Amygdala (tissue), 56 donors: ENCODE measurements around the gene WDR77.

Experiments
- DNase-seq, 56 donors: peaks; one replicate each; lab custom pipeline; 2025; lab: John Stamatoyannopoulos, UW

Gene WDR77

DNA sequence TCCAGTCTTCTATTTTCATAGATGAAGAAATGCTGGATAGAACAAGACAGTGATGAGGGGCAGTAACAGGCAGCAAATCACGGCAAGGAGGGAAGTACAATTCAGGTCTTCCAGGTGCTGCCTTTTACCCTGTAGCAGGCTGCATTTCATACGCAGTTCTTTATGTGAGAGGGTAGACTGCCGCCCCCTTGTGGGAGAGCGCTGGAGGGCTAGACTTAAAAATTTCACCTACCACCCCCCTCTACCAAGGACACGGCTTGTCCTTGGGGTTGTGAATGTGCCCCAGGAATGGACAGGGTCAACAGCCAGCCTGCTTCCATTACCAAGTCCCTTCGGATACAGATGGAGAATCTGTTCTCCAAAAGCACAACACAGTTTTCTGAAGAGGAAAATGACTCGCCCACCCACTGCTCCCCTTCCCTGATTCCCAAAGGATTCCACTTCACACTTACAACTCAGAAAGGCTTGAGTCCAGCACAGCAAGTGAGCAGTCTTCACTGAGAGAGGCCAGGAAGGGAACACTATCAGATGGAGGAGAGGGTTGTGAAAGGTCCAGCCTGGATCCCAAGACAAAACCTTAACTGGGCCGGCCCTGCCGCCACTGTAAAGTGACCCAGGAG lies 7.4 kb downstream of the WDR77 start:
- peak in 1 of 56 donors; percentile 3 for DNase-seq

DNA sequence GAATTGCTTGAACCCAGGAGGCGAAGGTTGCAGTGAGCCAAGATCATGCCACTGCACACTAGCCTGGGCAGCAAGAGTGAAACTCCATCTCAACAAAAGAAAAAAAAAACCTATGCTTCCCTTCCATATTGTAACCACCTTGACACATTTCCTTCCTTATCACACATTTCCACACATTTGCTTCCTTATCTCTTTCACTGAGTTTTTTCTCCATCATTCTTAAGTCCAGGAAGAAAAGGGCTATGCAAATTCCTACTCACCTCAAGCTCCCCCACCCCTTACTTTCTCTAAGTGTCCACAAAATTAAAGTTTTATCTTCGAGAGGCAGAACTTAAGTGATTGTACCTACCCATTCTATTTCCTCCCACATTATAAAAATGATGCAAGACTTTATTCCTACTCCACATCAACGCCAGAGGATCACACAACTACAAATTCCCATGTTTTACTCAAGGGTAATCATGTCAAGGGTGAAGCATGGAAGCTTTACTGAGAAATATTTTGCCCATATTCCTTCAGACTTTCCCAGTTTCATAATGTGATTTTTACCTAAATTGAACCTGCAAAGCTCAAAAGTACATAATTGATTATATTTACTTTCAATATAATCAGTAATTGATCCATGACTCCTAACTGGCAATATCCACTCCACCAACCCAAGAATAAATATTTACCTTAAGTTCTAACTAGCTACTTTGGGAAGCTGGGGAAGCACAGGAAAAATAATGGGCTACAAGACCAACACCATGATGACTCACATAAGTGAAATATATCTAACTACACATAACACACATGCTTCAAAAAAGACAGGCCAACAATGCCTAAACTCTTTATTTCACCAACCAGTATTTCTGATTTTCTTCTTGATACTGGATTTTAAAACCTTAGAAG lies 9.3 kb downstream of the WDR77 start:
- no peak for DNase-seq

DNA sequence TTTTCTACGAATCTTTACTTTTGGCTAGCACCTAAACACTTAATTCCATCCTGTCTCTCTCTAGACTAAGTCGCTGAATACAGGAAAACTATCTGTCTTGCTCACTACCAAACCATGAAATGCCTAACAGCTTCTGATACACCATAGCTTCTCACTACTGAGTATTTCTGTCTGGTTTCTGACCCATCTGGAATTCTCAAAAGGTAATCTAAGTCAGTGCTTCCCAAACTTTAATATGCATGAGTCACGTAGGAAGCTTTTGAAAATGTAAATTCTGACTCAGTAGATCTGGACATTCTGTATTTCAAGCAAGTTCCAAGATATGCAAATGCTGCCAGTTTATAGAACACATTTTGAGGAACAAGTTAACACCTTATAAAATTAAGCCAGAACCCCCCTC lies 12.3 kb downstream of the WDR77 start:
- no peak for DNase-seq

DNA sequence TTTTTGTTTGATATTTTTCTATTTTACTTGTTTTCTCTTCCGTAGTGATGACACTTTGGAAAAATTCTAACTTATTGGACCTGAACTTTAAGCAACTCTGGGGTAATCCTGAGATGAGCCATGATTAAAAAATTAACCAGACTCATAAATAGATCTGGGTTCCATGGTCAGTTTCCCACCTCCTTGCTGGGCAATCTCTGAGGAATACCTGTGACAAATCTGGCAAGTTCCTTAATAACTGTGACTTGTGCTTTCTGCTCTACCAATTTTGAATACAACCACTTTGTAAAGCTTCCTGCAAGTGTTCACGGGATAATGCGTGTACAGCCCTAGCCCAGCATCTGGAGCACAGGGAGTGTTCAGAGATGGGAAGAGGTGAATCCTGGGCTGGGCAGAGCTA lies 24.8 kb downstream of the WDR77 start:
- no peak for DNase-seq

DNA sequence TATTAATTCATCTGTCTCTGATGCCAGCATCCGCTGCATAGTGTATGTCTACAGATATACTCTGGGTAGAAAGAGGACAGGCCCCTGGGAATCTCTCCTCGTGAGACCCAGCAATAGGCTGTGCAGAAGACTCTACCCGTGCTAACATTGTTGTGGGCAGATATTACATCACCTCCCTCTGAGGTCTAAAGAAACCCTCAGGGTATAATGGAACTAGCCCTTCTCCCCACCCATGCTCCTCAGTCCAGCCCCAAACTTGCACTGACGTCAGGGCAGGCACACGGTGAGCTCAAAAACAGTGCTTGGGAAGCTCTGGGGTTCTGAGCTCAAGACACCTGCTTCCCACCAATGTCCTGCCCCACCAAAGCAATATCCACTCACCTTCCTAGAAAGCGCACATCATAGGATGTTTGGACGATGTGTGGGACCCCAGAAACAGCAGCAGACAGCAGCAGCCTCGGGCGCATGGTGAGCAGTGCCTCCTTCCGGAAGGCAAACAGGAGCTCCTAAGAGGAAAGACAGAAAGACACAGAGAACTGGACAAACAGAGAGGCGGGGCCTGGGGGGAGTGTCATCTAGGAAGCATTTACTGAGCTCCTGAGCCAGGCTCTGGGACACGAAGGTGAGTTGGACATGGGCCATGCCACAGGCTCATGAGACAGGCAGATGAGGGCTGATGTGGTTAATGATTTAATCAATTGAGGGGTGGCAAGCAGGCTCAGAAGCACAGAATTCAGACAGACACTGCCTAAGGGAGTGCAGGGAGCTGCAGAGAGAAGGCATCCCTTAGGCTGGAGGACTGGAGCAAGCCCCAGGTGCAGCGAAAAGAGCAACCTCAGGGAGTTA lies 26.3 kb downstream of the WDR77 start:
- DNase-seq, result no peak

DNA sequence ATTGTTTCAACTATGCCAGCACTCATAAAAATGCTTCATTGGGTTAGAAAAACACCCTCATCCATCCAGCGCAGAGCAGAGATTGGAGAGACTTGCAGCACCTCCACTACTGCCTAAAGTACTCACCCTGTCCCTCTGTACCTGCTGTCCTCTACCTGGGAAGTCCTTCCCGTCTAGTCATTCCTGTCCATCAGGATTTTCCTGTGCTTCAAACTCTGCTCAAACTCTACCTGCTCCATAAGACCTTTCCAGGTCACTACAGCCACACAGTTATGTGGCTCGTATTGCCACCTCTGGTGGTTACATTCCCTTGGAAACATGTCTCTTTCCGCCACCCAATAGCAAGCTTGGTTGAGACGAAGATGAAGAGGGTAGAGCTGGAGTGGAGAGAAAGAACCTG lies 28.7 kb downstream of the WDR77 start:
- no peak for DNase-seq

DNA sequence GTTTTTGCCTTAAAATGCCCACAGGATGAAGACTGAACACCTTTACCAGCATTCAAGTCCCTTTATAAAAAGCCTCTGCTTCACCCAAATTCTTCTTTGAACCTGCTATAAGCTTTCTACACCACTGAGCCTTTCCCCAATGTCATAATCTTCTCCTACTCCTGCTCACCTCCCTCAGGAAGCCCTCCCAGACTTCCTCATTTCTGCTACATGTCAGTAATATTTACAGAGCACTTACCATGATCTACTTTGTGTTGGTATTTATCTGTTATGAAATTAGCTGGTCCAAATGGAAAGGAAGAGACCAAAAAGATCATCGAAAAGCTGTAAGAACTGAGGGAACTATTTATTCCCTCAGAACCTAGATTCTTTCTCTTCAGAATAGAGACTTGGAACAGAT lies 30.0 kb downstream of the WDR77 start:
- no peak for DNase-seq

DNA sequence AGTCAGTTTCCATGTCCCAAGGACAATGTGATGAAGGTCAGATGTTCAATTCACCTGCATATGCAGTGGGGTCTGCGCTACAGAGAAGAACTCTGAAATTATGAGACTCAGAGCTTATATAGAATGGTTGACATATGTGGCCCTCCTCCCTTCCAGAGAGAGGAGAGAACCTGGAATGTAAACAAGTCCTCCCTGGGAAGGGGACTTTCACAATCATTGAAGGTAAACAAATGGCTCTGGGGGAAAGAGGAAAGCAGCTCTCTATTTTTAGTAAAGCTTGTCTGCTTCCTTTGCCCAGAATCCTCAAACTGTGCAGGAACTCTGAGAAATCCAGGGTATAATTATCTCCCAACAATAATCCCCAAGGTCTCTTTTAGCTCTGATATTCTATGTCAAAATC lies 31.3 kb downstream of the WDR77 start:
- DNase-seq, result no peak

DNA sequence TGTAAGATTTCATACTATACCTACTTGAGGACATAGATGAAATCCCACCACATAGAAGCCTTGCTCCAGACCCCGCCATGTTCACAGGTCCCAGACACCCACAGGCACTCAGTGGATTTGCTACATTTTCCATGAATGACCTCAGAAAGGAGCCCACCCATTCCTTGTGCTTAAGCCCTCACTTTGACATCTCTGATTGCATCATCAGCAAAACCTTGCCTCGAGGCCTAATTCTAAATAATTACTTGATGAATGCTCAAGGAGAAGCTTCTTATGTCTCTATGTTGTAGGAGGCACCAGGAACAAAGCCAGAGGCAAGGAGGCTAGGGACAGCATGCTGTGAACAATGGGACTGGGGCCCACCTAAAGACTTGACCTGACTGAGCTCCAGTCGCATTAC lies 33.6 kb downstream of the WDR77 start:
- DNase-seq, result no peak

DNA sequence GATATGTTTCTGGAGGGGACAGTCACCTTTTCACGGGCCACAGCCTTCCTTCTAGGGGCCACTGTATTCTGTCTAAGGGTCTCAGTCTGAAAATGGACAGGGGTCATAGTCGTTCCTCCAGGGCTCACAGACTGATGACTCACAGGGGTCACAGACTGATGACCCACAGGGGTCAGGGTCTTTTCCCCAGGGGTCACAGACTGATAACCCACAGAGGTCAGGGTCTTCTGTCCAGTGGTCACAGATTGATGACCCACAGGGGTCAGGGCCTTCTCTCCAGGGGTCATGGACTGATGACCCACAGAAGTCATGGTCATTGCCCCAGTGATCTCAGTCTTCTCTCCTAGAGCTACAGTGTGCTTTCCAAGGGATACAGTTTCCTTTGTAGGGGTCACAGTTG lies 34.3 kb downstream of the WDR77 start:
- no peak for DNase-seq

DNA sequence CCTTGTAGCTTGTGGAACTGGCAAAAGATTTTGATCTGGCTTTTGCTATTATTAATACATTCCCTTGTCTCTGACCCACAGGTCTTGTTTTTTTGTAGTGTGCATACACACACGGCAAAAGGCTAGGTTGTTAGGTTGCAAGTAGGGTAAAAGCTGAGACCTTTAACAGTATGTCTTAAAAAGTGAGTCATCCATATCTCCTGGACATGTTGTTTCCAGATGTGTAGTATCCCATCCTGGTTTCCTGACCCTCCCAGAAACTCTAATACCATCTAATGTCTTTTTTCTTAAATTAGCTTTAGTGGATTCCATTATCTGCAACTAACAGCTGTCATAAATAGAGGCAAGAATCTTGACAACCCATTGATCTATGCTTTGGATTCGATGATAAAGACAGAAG lies 36.2 kb downstream of the WDR77 start:
- no peak for DNase-seq

DNA sequence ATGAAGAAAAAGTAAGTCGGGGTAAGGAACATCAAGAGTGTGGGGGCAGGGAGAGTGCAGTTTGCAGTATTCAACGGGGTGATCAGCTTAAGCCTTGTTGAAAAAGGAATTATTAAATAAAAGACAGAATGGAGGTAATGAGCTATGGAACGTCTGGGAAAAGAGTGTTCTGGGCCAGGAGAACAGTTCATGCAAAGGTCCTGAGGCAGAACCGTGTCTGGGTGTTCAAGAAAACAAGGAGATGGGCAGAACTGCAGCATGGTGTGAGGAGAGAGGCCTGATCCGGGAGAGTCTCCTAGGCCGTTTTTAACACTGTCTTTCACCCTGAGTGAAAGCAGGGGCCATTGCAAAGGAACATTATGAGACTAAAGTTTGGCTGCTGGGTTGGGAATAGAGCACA lies 41.8 kb downstream of the WDR77 start:
- DNase-seq, result no peak

DNA sequence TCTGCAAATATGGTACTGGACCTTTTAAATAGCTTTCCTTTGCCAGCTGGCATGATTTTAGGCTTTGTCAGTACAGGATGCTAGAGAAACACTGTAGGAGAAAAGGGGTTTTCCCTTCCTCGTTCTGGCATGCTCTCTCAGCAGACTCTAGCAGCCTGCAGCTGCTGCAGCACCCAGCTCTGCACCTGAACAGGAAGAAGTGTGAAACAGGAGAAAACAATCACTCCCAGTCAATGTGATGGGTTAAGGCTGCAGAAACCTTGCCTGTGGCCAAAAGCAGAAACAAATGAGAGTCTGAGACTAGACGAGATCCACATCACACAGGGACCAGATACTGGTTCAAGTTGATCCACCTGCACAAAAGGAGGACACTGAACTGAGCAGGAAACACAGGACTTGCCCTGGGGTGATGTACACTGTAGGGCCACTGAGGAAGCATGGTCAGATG lies 42.7 kb downstream of the WDR77 start:
- DNase-seq, result no peak

DNA sequence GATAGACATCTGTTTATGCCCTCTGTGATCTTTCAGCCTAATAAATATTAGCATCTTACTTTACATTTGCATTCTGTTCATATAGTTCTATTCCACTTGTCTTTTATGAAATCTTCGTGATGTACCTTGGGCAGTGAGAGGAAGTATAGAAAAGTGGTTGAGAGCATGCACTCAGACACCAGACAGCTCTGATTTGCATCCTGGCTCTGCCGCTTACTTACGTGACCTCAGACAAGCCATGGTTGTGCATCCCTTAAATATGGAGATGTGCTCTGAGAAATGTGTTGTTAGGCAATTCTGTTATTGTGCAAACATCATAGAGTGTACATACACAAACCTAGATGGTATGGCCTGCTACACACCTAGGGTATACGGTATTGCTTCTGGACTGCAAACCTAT lies 44.5 kb downstream of the WDR77 start:
- DNase-seq, result no peak

DNA sequence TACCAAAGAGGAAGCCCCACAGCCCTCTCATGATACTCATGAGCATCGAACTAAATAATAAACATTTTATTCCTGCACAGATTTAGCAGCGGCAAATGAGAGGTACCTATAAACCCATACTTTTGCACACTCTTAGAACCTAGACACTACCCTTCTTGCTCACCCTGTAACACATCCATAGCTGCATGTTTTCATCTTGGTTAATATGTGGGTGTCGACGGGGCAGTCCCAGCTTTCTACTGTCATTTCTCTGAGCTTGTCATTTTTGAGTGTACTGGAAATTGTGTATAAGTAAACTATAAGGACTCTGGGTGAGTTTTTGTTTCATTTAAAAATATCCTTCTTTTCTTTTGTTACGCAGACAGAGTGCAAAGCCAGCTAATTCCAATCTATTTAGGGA lies 47.0 kb downstream of the WDR77 start:
- DNase-seq, result no peak

DNA sequence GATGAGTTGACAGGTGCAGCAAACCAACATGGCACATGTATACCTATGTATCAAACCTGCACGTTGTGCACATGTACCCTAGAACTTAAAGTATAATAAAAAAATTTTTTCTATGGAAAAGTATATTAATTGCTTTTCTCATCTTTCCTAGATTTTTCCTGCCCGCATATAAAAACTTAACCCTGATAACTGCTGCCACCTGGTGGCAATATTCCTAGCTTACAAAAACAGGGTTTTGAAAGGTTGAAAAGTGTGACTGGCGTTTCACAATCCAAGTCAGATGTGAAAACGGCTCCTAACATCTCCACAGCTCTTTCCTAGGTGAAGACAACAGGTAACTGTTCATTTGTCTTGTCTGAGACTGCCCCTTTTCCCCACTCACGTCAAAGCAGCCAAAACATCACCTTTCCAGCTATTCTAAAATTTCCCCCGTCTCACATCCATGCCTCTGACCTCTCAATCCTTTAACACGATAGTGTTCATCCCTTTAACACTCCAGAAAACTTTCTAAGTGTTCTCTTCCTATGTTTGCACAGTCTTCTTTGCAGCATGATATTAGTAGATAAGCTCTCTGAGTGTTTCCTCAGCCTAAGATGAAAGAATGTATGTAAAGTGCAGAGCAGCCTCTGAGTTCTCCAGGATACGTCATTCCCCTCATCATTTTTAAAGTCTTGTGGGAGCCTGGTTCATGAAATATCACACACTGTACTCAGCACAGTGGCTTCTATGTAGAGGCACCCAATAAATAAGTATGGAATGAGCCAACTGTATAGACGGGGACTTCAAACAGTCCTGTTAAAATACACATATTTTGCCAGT lies 49.1 kb downstream of the WDR77 start:
- DNase-seq, result peak in 23 of 56 donors; percentile 0 to 71 (median 12)

DNA sequence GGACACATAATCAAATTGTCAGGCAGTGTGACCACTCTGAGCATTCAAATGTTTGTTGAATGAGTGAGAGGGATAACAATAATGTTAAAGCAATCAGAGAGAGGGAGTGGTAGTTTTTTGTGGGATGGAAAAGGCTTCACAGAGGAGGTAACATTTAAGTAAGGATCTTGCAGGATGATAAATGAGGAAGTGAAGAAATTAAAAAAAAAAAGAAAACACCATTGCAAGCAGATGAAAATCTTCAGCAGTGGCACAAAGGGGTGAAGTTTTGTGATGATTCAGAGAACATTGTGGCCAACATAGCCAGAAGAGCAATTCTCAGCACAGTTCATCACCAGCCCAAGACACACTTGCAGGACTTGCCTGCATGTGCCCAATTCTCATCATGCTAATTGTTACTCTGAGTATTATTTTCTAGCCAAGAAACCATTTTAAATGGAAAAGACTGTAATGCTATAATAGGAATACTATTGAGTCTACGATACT lies 56.6 kb downstream of the WDR77 start:
- DNase-seq, result no peak

DNA sequence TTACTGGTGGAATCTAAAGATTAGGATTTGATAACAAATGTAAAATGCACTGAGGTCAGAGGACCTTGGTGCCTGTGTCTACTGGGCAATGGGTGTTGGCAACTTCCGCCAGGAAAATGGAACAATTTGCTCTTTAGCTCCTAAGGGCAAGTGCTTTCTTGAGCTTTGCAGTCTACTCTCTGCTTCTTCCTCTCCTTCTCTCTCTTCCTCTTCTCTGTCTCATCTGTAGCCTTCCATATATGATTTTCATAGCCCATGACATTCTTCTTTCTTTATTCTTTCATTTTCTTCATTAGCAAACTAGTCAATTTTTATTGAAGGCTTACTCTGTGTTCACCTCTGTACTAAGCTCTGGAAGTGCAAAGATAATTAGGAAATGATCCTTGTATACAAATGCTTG lies 57.0 kb downstream of the WDR77 start:
- no peak for DNase-seq
